ENCODE measurements around the gene MYH15. TPM values are rescaled to one million over a fixed set of nuclear protein-coding genes. Genes with fewer than 3 reads are reported as not detected.

Gene MYH15
- polyA plus RNA-seq, 3 donors, result not detected

- no peaks in the 10 kb centered on the region for H3K4me1 Mint-ChIP-seq
- intact Hi-C loops (cut with micrococcal nuclease), result no loop called here
- H3K27me3 ChIP-seq (ENCODE audit: control insufficient read depth in 2 of 2, insufficient read depth in 2 of 2, low read length in 2 of 2), result no peaks in the 10 kb centered on the region
- H3K36me3 Mint-ChIP-seq, result no peaks in the 10 kb centered on the region
- no peaks in the 10 kb centered on the region for H3K36me3 ChIP-seq (replicated peaks in 1 of 2; ENCODE audit: control insufficient read depth in 1 of 2, insufficient read depth in 2 of 2, low read length in 2 of 2)
- H3K4me3 ChIP-seq (replicated peaks in 1 of 3; ENCODE audit: low read depth in 2 of 3, low read length in 3 of 3), result no peak overlapping the region
- H2AFZ ChIP-seq (ENCODE audit: insufficient read depth, low read depth, low read length, poor library complexity, severe bottlenecking), result no peak overlapping the region
- H3K27me3 Mint-ChIP-seq (ENCODE audit: low read depth in 3 of 3), result peaks cover 0 to 6% (median 1%) of the 10 kb centered on the region in 3 donors
- no peak for DNase-seq
- TF ChIP-seq CTCF (IDR thresholded peaks at IDR 0.05), result no peak
- no peak overlapping the region for H3K27ac Mint-ChIP-seq
- no peak overlapping the region for H3K9ac ChIP-seq (ENCODE audit: insufficient read depth, low read length, poor library complexity, severe bottlenecking)
- no peak overlapping the region for H3K27ac ChIP-seq (ENCODE audit: low read depth in 1 of 2, low read length in 2 of 2)
- no peaks in the 10 kb centered on the region for H3K79me2 ChIP-seq (ENCODE audit: insufficient read depth, low read length)
- no peaks in the 10 kb centered on the region for H3K4me1 ChIP-seq (ENCODE audit: control insufficient read depth in 1 of 2, insufficient read depth in 2 of 2, low read length in 2 of 2)
- no peak overlapping the region for H3K4me2 ChIP-seq (replicated peaks; ENCODE audit: extremely low read depth, low read length, poor library complexity, severe bottlenecking)
- no peaks in the 10 kb centered on the region for H4K20me1 ChIP-seq (ENCODE audit: insufficient read depth, low read length)
- no CpG with 5 or more reads among the region's 2 CpGs for WGBS (ENCODE audit: insufficient coverage)
- no peak overlapping the region for H3K4me3 Mint-ChIP-seq
- peaks cover 0 to 3% (median 0%) of the 10 kb centered on the region in 7 donors for H3K9me3 Mint-ChIP-seq
- no peaks in the 10 kb centered on the region for H3K9me3 ChIP-seq (replicated peaks in 1 of 2; ENCODE audit: control insufficient read depth in 1 of 2, insufficient read depth in 1 of 2, low read length in 2 of 2)
These were observed 525 bp downstream of the MYH15 start for GRCh38 chr3:108509871-108510270.

GRCh38 chr3:108509263-108509662, 1.1 kb downstream of the MYH15 start:
- no peak for TF ChIP-seq CTCF (IDR thresholded peaks at IDR 0.05)
- no peaks in the 10 kb centered on the region for H3K36me3 Mint-ChIP-seq
- H3K4me2 ChIP-seq (replicated peaks; ENCODE audit: extremely low read depth, low read length, poor library complexity, severe bottlenecking), result no peak overlapping the region
- no peak overlapping the region for H3K27ac ChIP-seq (ENCODE audit: low read depth in 1 of 2, low read length in 2 of 2)
- no peaks in the 10 kb centered on the region for H3K4me1 Mint-ChIP-seq
- H3K4me3 Mint-ChIP-seq, result no peak overlapping the region
- intact Hi-C loops (cut with micrococcal nuclease), result no loop called here
- H3K4me1 ChIP-seq (ENCODE audit: control insufficient read depth in 1 of 2, insufficient read depth in 2 of 2, low read length in 2 of 2), result no peaks in the 10 kb centered on the region
- no peak overlapping the region for H3K27ac Mint-ChIP-seq
- H3K27me3 ChIP-seq (ENCODE audit: control insufficient read depth in 2 of 2, insufficient read depth in 2 of 2, low read length in 2 of 2), result no peaks in the 10 kb centered on the region
- no peaks in the 10 kb centered on the region for H4K20me1 ChIP-seq (ENCODE audit: insufficient read depth, low read length)
- H3K9ac ChIP-seq (ENCODE audit: insufficient read depth, low read length, poor library complexity, severe bottlenecking), result no peak overlapping the region
- no peaks in the 10 kb centered on the region for H3K36me3 ChIP-seq (replicated peaks in 1 of 2; ENCODE audit: control insufficient read depth in 1 of 2, insufficient read depth in 2 of 2, low read length in 2 of 2)
- WGBS (ENCODE audit: insufficient coverage), result no CpG with 5 or more reads among the region's 3 CpGs
- H3K4me3 ChIP-seq (replicated peaks in 1 of 3; ENCODE audit: low read depth in 2 of 3, low read length in 3 of 3), result no peak overlapping the region
- H3K27me3 Mint-ChIP-seq (ENCODE audit: low read depth in 3 of 3), result peaks cover 0 to 6% (median 1%) of the 10 kb centered on the region in 3 donors
- no peaks in the 10 kb centered on the region for H3K79me2 ChIP-seq (ENCODE audit: insufficient read depth, low read length)
- DNase-seq, result no peak
- H3K9me3 ChIP-seq (replicated peaks in 1 of 2; ENCODE audit: control insufficient read depth in 1 of 2, insufficient read depth in 1 of 2, low read length in 2 of 2), result no peaks in the 10 kb centered on the region
- no peak overlapping the region for H2AFZ ChIP-seq (ENCODE audit: insufficient read depth, low read depth, low read length, poor library complexity, severe bottlenecking)
- H3K9me3 Mint-ChIP-seq, result peaks cover 0 to 3% (median 0%) of the 10 kb centered on the region in 7 donors

Measured in CD14-positive monocyte (primary cell).